ENCODE measurements around the gene GAS6.

Gene GAS6

GRCh38 chr13:113855012-113855921 is 8.6 kb downstream of the GAS6 start:
- peak overlapping the region; percentile 25 for H3K27ac ChIP-seq (ENCODE audit: low read depth, low read length)
- H3K36me3 ChIP-seq (ENCODE audit: insufficient read depth, low read length), result no peaks in the 10 kb centered on the region
- peaks cover 19% of the 10 kb centered on the region for H3K4me1 ChIP-seq (ENCODE audit: insufficient read depth, low read length)
- H3K4me3 ChIP-seq (ENCODE audit: low read depth in 1 of 2, low read length in 2 of 2), result no peak overlapping the region
- H3K9ac ChIP-seq (ENCODE audit: low read length), result no peak overlapping the region
- no peaks in the 10 kb centered on the region for H3K9me3 ChIP-seq (ENCODE audit: low read length)
- H3K27me3 ChIP-seq (ENCODE audit: control insufficient read depth in 1 of 2, insufficient read depth in 2 of 2, low read length in 2 of 2), result no peaks in the 10 kb centered on the region

- Histone ChIP-seq H3K27ac (ENCODE audit: low read depth, low read length) (peak overlapping the region; percentile 25), H3K4me1 (ENCODE audit: insufficient read depth, low read length) (peaks cover 19% of the 10 kb centered on the region), H3K9me3 (ENCODE audit: low read length) (no peaks in the 10 kb centered on the region)
Observed at GRCh38 chr13:113854238-113855011, 9.5 kb downstream of the GAS6 start.

GRCh38 chr13:113853518-113854237 is 10.2 kb downstream of the GAS6 start:
- H3K4me1 ChIP-seq (ENCODE audit: insufficient read depth, low read length), result peaks cover 19% of the 10 kb centered on the region
- H3K9ac ChIP-seq (ENCODE audit: low read length), result no peak overlapping the region
- no peaks in the 10 kb centered on the region for H3K27me3 ChIP-seq (ENCODE audit: control insufficient read depth in 1 of 2, insufficient read depth in 2 of 2, low read length in 2 of 2)
- no peak overlapping the region for H3K27ac ChIP-seq (ENCODE audit: low read depth, low read length)
- H3K4me3 ChIP-seq (ENCODE audit: low read depth in 1 of 2, low read length in 2 of 2), result no peak overlapping the region
- H3K36me3 ChIP-seq (ENCODE audit: insufficient read depth, low read length), result no peaks in the 10 kb centered on the region
- no peaks in the 10 kb centered on the region for H3K9me3 ChIP-seq (ENCODE audit: low read length)

More at GRCh38 chr13:113854238-113855011, 9.5 kb downstream of the GAS6 start:
- Histone ChIP-seq H3K4me3 (ENCODE audit: low read depth in 1 of 2, low read length in 2 of 2) (no peak overlapping the region), H3K27me3 (ENCODE audit: control insufficient read depth in 1 of 2, insufficient read depth in 2 of 2, low read length in 2 of 2) (no peaks in the 10 kb centered on the region), H3K36me3 (ENCODE audit: insufficient read depth, low read length) (no peaks in the 10 kb centered on the region), H3K9ac (ENCODE audit: low read length) (no peak overlapping the region)

- H3K9ac ChIP-seq (ENCODE audit: low read length), result no peak overlapping the region
- no peaks in the 10 kb centered on the region for H3K36me3 ChIP-seq (ENCODE audit: insufficient read depth, low read length)
- peak overlapping the region; percentile 46 for H3K27ac ChIP-seq (ENCODE audit: low read depth, low read length)
- H3K27me3 ChIP-seq (ENCODE audit: control insufficient read depth in 1 of 2, insufficient read depth in 2 of 2, low read length in 2 of 2), result no peaks in the 10 kb centered on the region
- H3K9me3 ChIP-seq (ENCODE audit: low read length), result no peaks in the 10 kb centered on the region
- peaks cover 19% of the 10 kb centered on the region for H3K4me1 ChIP-seq (ENCODE audit: insufficient read depth, low read length)
- no peak overlapping the region for H3K4me3 ChIP-seq (ENCODE audit: low read depth in 1 of 2, low read length in 2 of 2)
Observed at GRCh38 chr13:113852536-113853517, 11.0 kb downstream of the GAS6 start.

GRCh38 chr13:113851826-113852535 is 11.9 kb downstream of the GAS6 start:
- no peaks in the 10 kb centered on the region for H3K27me3 ChIP-seq (ENCODE audit: control insufficient read depth in 1 of 2, insufficient read depth in 2 of 2, low read length in 2 of 2)
- no peak overlapping the region for H3K9ac ChIP-seq (ENCODE audit: low read length)
- no peaks in the 10 kb centered on the region for H3K36me3 ChIP-seq (ENCODE audit: insufficient read depth, low read length)
- no peaks in the 10 kb centered on the region for H3K9me3 ChIP-seq (ENCODE audit: low read length)
- no peak overlapping the region for H3K27ac ChIP-seq (ENCODE audit: low read depth, low read length)
- H3K4me3 ChIP-seq (ENCODE audit: low read depth in 1 of 2, low read length in 2 of 2), result no peak overlapping the region
- H3K4me1 ChIP-seq (ENCODE audit: insufficient read depth, low read length), result peaks cover 19% of the 10 kb centered on the region

GRCh38 chr13:113851480-113851803 is 12.4 kb downstream of the GAS6 start:
- Histone ChIP-seq H3K4me1 (ENCODE audit: insufficient read depth, low read length) (peaks cover 19% of the 10 kb centered on the region), H3K36me3 (ENCODE audit: insufficient read depth, low read length) (no peaks in the 10 kb centered on the region), H3K9ac (ENCODE audit: low read length) (no peak overlapping the region), H3K27me3 (ENCODE audit: control insufficient read depth in 1 of 2, insufficient read depth in 2 of 2, low read length in 2 of 2) (no peaks in the 10 kb centered on the region), H3K9me3 (ENCODE audit: low read length) (no peaks in the 10 kb centered on the region), H3K4me3 (ENCODE audit: low read depth in 1 of 2, low read length in 2 of 2) (no peak overlapping the region), H3K27ac (ENCODE audit: low read depth, low read length) (no peak overlapping the region)

GRCh38 chr13:113850722-113851479 is 13.0 kb downstream of the GAS6 start:
- Histone ChIP-seq H3K9me3 (ENCODE audit: low read length) (no peaks in the 10 kb centered on the region), H3K27me3 (ENCODE audit: control insufficient read depth in 1 of 2, insufficient read depth in 2 of 2, low read length in 2 of 2) (no peaks in the 10 kb centered on the region), H3K27ac (ENCODE audit: low read depth, low read length) (no peak overlapping the region), H3K9ac (ENCODE audit: low read length) (no peak overlapping the region), H3K4me1 (ENCODE audit: insufficient read depth, low read length) (peaks cover 19% of the 10 kb centered on the region), H3K36me3 (ENCODE audit: insufficient read depth, low read length) (no peaks in the 10 kb centered on the region), H3K4me3 (ENCODE audit: low read depth in 1 of 2, low read length in 2 of 2) (no peak overlapping the region)

- Histone ChIP-seq H3K9me3 (ENCODE audit: low read length) (no peaks in the 10 kb centered on the region), H3K36me3 (ENCODE audit: insufficient read depth, low read length) (no peaks in the 10 kb centered on the region), H3K27ac (ENCODE audit: low read depth, low read length) (no peak overlapping the region), H3K4me3 (ENCODE audit: low read depth in 1 of 2, low read length in 2 of 2) (no peak overlapping the region), H3K9ac (ENCODE audit: low read length) (no peak overlapping the region), H3K4me1 (ENCODE audit: insufficient read depth, low read length) (peaks cover 19% of the 10 kb centered on the region), H3K27me3 (ENCODE audit: control insufficient read depth in 1 of 2, insufficient read depth in 2 of 2, low read length in 2 of 2) (no peaks in the 10 kb centered on the region)
Observed at GRCh38 chr13:113849981-113850721, 13.7 kb downstream of the GAS6 start.

GRCh38 chr13:113849546-113849945 is 14.3 kb downstream of the GAS6 start:
- H3K9me3 ChIP-seq (ENCODE audit: low read length), result no peaks in the 10 kb centered on the region
- H3K27ac ChIP-seq (ENCODE audit: low read depth, low read length), result no peak overlapping the region
- H3K4me3 ChIP-seq (ENCODE audit: low read depth in 1 of 2, low read length in 2 of 2), result no peak overlapping the region
- peaks cover 4% of the 10 kb centered on the region for H3K36me3 ChIP-seq (ENCODE audit: insufficient read depth, low read length)
- H3K27me3 ChIP-seq (ENCODE audit: control insufficient read depth in 1 of 2, insufficient read depth in 2 of 2, low read length in 2 of 2), result no peaks in the 10 kb centered on the region
- H3K4me1 ChIP-seq (ENCODE audit: insufficient read depth, low read length), result peaks cover 19% of the 10 kb centered on the region
- no peak overlapping the region for H3K9ac ChIP-seq (ENCODE audit: low read length)
